Measurements from ENCODE around the gene TRPV3. TPM values are rescaled to one million over a fixed set of nuclear protein-coding genes. Genes with fewer than 3 reads are reported as not detected.

Gene TRPV3
- total and polyA plus RNA-seq, 2 experiments from 2014 or later, result 1.2 to 2.0 TPM

DNA sequence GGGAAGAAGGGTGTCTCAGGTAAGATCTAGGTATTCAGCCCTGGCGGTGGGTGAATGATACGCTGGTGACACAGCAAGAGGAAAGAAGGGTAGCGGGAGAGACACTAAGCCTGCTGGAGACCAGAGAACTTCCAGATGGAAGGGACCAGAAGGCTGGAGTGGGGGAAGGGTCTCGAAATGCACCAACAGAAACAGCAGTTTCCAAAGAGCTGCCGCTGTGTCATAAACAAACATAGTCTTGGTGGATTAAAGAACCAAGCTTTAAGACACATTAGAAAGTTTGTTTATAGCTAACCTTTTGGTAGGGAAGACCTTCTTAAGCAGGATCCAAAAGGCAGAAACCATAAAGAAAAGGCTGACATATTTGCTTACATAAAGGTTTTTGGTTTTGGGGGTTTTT, 20.9 kb downstream of the TRPV3 start:
- no peak for DNase-seq (ENCODE audit: low read depth in 1 of 2, low spot score in 1 of 2)
- no peaks in the 10 kb centered on the region for H3K9me3 ChIP-seq (ENCODE audit: low read depth)
- H3K27me3 ChIP-seq, result no peaks in the 10 kb centered on the region
- H3K4me1 ChIP-seq (ENCODE audit: low read depth), result peaks cover 3% of the 10 kb centered on the region
- no peak overlapping the region for H3K4me3 ChIP-seq
- TF ChIP-seq, protein P1, sequence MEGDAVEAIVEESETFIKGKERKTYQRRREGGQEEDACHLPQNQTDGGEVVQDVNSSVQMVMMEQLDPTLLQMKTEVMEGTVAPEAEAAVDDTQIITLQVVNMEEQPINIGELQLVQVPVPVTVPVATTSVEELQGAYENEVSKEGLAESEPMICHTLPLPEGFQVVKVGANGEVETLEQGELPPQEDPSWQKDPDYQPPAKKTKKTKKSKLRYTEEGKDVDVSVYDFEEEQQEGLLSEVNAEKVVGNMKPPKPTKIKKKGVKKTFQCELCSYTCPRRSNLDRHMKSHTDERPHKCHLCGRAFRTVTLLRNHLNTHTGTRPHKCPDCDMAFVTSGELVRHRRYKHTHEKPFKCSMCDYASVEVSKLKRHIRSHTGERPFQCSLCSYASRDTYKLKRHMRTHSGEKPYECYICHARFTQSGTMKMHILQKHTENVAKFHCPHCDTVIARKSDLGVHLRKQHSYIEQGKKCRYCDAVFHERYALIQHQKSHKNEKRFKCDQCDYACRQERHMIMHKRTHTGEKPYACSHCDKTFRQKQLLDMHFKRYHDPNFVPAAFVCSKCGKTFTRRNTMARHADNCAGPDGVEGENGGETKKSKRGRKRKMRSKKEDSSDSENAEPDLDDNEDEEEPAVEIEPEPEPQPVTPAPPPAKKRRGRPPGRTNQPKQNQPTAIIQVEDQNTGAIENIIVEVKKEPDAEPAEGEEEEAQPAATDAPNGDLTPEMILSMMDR (IDR thresholded peaks at IDR 0.05; ENCODE audit: low read depth, low read length), result no peak
- H3K27ac ChIP-seq, result no peak overlapping the region
- no peaks in the 10 kb centered on the region for H3K36me3 ChIP-seq

DNA sequence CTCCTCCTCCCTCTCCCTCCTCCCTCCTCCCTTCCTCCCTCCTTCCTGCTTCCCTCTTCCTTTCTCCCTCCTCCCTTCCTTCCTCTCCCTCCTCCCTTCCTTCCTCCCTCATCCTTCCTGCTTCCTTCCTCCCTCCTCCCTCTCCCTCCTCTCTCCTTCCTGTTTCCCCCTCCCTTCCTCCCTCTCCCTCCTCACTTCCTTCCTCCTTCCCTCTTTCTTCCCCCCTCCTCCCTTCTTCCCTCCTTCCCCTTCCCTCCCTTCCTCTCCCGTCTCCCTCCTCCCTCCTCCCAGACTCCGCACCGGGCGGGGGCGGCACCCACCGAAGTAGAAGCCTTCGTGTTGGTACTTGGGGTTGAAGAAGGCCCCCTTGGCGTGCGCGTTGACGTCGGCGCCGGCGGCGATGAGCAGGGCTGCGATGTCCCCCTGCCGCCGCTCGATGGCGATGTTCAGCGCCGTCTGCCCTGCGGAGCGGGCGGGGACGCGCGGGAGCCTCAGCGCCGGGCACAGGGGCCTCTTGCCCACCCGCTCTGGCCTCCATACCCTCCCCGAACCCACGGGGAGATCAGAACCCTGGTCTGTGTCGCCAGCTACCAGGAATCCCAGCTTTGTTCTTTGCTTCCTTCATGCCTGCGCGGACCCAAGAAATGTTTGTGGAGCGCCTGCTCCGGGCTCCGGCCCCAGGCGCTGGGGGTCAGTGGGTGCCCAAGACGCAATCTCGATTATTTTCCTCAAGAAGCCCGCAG, 22.2 kb downstream of the TRPV3 start:
- Histone ChIP-seq H3K27ac (no peak overlapping the region), H3K36me3 (no peaks in the 10 kb centered on the region), H3K27me3 (no peaks in the 10 kb centered on the region), H3K4me3 (peak overlapping the region; percentile 10), H3K9me3 (ENCODE audit: low read depth) (no peaks in the 10 kb centered on the region), H3K4me1 (ENCODE audit: low read depth) (peaks cover 8% of the 10 kb centered on the region)
- DNase-seq (ENCODE audit: low read depth in 1 of 2, low spot score in 1 of 2), result peak; percentile 79 to 91
- TF ChIP-seq, protein P1 (IDR thresholded peaks at IDR 0.05; ENCODE audit: low read depth, low read length), result peak; percentile 78

DNA sequence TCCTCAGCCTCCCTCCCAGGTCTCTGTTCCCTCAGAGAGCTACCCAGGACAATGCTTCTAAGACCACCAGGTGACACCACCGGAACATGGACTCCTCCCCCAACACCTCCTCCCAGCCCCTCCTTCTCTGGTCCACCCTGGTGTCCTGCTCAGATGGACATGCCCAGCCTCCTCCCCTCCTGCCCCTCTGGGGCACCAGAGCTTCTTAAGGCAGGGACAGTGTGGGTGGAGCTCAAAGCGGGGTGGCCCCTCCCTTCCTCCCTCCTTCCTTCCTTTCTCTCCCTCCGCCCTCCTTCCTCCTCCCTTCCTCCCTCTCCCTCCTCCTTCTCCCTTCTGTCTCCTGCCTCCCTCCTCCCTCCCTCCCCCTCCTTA, 22.7 kb downstream of the TRPV3 start:
- no peaks in the 10 kb centered on the region for H3K27me3 ChIP-seq
- peaks cover 10% of the 10 kb centered on the region for H3K4me1 ChIP-seq (ENCODE audit: low read depth)
- no peaks in the 10 kb centered on the region for H3K9me3 ChIP-seq (ENCODE audit: low read depth)
- TF ChIP-seq, protein P1 (IDR thresholded peaks at IDR 0.05; ENCODE audit: low read depth, low read length), result no peak
- DNase-seq (ENCODE audit: low read depth in 1 of 2, low spot score in 1 of 2), result peak; percentile 12 to 75
- H3K4me3 ChIP-seq, result no peak overlapping the region
- H3K27ac ChIP-seq, result no peak overlapping the region
- H3K36me3 ChIP-seq, result no peaks in the 10 kb centered on the region

DNA sequence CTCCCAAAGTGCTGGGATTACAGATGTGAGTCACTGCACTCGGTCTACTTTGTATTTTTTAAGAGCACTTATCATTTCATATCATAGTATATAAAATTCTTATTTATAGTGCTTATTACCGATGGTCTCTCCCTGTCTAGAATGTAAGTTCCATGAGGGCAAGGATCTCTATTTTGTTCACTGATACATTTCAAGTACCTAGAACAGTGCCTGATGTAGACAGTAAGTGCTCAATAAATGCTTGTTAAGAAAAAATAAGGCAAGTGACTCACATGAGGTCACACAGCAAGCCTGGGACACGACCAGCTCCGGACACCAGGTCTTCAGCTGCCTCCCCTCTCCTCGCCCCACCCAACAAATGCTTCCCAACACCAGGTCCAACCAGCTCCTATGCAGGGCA, 23.9 kb downstream of the TRPV3 start:
- Histone ChIP-seq H3K27me3 (no peaks in the 10 kb centered on the region), H3K27ac (no peak overlapping the region), H3K36me3 (no peaks in the 10 kb centered on the region), H3K4me1 (ENCODE audit: low read depth) (peaks cover 10% of the 10 kb centered on the region), H3K4me3 (no peak overlapping the region), H3K9me3 (ENCODE audit: low read depth) (no peaks in the 10 kb centered on the region)
- TF ChIP-seq, protein P1 (IDR thresholded peaks at IDR 0.05; ENCODE audit: low read depth, low read length), result no peak
- DNase-seq (ENCODE audit: low read depth in 1 of 2, low spot score in 1 of 2), result no peak

DNA sequence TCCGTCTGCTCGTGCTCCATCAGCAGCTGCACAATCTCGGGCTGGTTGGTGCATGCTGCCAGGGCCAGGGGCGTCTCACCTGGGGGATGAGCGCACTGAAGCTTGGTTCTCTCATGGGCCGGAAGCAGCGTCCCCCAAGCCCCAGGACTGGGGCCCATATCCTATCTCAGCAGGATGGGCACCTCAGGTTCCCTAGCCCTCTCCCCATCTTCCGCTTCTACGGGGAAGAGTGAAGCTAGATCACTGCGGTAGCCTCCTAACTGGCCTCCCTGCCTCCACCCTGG, 24.8 kb downstream of the TRPV3 start:
- Histone ChIP-seq H3K36me3 (no peaks in the 10 kb centered on the region), H3K27ac (no peak overlapping the region), H3K4me3 (no peak overlapping the region), H3K4me1 (ENCODE audit: low read depth) (peaks cover 10% of the 10 kb centered on the region), H3K27me3 (no peaks in the 10 kb centered on the region), H3K9me3 (ENCODE audit: low read depth) (no peaks in the 10 kb centered on the region)
- DNase-seq (ENCODE audit: low read depth in 1 of 2, low spot score in 1 of 2), result no peak
- TF ChIP-seq, protein P1 (IDR thresholded peaks at IDR 0.05; ENCODE audit: low read depth, low read length), result no peak
